ENCODE measurements around the gene GLRA1.

Gene GLRA1

GRCh38 chr5:151947931-151948608, 23.4 kb upstream of the GLRA1 start:
- FAIRE-seq (no peak), DNase-seq (ENCODE audit: insufficient read length, low spot score) (no peak)
- TF ChIP-seq POLR2A (IDR thresholded peaks at IDR 0.05; ENCODE audit: low read depth, low read length): no peak

- DNase-seq (ENCODE audit: insufficient read length, low spot score) (no peak), FAIRE-seq (no peak)
- no peak for TF ChIP-seq POLR2A (IDR thresholded peaks at IDR 0.05; ENCODE audit: low read depth, low read length)
Observed at GRCh38 chr5:151937851-151938250, 13.2 kb upstream of the GLRA1 start.

DNA sequence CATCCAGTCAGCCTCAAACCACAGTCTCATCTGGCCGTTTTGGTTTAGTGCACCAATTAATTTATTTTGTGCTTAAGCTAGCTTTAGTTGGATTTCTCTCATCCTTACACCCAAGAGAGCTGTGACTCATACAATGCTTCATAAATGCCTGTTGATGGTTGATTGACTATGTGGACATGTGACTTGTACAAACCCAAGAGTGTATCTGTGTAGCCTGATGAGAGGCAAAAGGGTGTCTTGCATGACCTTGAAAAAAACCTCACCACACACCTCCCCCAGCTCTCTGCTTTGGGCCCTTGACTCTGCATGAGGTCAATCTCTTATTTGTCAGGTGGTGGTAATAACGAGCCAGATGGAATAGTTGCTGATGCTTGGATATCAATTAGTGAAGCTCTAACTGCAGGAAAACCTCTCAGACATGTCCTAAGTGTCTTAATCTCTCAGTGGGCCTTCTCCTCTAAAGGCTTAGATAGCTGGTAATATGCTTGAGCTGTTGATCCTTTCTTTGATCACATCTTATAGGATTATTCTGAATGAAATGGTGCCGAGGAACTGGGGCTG, 10.6 kb upstream of the GLRA1 start:
- no peak for FAIRE-seq
- TF ChIP-seq POLR2A (IDR thresholded peaks at IDR 0.05; ENCODE audit: low read depth, low read length): no peak
- no peak for DNase-seq (ENCODE audit: insufficient read length, low spot score)

GRCh38 chr5:151931260-151931659, 6.6 kb upstream of the GLRA1 start:
- TF ChIP-seq POLR2A (IDR thresholded peaks at IDR 0.05; ENCODE audit: low read depth, low read length): no peak
- DNase-seq (ENCODE audit: insufficient read length, low spot score): no peak
- FAIRE-seq: no peak

DNA sequence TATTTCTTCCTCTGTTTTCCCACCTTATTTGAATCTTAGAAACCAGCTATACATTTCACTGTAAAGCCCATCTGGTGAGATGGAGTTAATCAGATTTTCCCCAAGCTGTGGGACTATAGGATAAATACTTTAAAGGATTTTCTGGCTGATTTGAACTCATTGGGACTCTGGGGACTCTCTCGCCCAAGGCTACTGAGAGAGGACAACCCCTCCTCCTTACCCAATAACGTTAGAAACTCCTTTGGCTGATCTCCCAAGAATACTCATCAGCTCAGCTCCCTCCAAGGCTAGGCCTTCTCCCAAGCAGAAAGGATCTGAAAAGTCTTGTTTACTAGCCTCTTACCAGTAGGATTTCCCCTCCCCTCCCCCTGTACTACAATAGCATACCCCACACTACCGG, 1.5 kb upstream of the GLRA1 start:
- DNase-seq (ENCODE audit: insufficient read length, low spot score): no peak
- FAIRE-seq: no peak
- no peak for TF ChIP-seq POLR2A (IDR thresholded peaks at IDR 0.05; ENCODE audit: low read depth, low read length)

GRCh38 chr5:151925340-151925739, 689 bp upstream of the GLRA1 start:
- FAIRE-seq (no peak), DNase-seq (ENCODE audit: insufficient read length, low spot score) (no peak)
- TF ChIP-seq POLR2A (IDR thresholded peaks at IDR 0.05; ENCODE audit: low read depth, low read length): no peak

DNA sequence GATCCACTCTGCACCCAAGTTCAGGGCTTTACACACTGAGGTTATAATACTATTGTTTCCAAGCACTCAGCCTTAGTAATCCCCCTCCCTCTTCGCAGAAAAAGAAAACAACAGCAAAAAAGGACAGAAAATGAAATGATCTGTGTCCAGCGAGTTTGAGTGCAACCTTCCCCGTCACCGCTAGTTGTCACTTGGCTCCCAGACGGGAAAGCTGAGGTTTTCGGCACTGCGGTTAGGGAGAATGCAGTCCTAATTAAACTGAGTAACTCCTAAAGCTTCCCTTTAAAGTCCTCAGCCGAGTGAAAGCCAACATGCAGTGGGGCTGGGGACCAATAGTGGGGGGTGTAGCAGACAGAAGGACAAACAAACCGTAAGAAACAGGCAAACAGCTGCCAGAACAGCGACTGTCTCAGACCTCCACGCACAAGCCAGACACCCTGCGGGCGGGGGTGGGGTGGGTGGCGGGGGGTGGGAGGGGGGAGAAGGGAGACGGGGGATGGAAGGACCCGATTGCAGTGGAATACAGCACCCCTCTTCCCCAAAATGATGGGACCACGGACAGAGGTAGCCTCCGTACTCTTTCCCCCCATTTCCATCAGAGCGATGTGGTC, 680 bp downstream of the GLRA1 start:
- FAIRE-seq (no peak), DNase-seq (ENCODE audit: insufficient read length, low spot score) (no peak)
- TF ChIP-seq POLR2A (IDR thresholded peaks at IDR 0.05; ENCODE audit: low read depth, low read length): no peak

- TF ChIP-seq POLR2A (IDR thresholded peaks at IDR 0.05; ENCODE audit: low read depth, low read length): no peak
- DNase-seq (ENCODE audit: insufficient read length, low spot score): no peak
- no peak for FAIRE-seq
Observed at GRCh38 chr5:151921916-151922315, 2.7 kb downstream of the GLRA1 start.

GRCh38 chr5:151917904-151918303, 6.7 kb downstream of the GLRA1 start:
- FAIRE-seq (no peak), DNase-seq (ENCODE audit: insufficient read length, low spot score) (no peak)
- no peak for TF ChIP-seq POLR2A (IDR thresholded peaks at IDR 0.05; ENCODE audit: low read depth, low read length)

DNA sequence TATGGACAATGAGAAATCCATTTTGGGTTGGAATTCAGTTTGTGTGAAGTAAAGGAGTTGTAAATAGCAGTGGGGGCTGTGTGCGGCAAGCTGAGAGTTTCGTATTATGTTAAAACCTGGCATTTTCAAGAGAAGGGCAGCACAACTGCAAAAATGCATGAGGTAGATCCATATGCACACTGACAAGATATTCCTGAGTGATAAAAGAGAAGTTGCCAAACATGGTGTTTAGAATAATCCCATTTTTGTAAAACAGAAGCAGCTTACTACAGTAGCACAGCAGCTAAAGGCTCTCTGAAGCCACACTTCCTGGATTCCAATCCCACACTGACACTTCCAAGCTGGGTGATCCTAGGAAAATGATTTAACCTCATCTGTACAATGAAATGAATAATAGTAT, 11.2 kb downstream of the GLRA1 start:
- FAIRE-seq: no peak
- TF ChIP-seq POLR2A (IDR thresholded peaks at IDR 0.05; ENCODE audit: low read depth, low read length): no peak
- no peak for DNase-seq (ENCODE audit: insufficient read length, low spot score)

DNA sequence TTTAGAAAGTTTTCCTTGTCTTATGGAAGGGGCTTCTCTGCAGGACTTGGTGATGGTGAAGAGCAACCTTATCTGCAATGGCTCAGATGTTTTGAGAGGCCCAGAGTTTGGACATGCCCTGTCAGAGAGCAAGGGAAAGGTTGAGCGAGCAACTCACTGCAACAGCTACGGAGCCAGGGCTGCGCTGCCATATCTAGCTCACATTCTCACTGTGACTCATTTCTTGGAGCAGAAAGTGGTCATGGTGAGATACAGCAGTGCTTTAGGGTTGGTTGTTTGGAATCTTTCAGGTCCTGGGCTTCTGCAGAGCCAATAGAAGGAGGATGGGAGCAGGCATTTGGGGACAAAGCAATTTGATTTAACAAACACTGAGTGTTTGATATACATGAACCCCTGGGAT, 12.3 kb downstream of the GLRA1 start:
- DNase-seq (ENCODE audit: insufficient read length, low spot score) (no peak), FAIRE-seq (no peak)
- TF ChIP-seq POLR2A (IDR thresholded peaks at IDR 0.05; ENCODE audit: low read depth, low read length): no peak

DNA sequence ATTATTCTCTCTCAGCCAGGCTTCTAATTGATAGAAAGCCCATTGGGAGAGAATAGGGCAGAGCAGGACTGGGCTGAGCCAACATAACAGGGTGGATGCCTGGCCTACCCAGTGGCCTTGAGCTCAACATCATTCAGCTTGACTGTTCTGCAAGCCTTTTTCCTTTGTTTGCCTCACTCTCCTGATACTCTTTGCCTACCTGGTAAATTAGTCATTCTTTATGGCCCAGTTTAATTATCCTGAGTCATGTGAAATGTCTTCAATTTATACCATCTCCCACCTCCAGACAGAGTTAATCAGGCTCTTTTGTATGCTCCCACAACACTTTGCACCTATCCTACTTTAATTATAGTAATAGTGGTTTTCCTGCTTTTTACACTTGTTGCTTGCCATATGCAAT, 13.6 kb downstream of the GLRA1 start:
- DNase-seq (ENCODE audit: insufficient read length, low spot score) (no peak), FAIRE-seq (no peak)
- no peak for TF ChIP-seq POLR2A (IDR thresholded peaks at IDR 0.05; ENCODE audit: low read depth, low read length)

GRCh38 chr5:151909628-151910027, 15.0 kb downstream of the GLRA1 start:
- DNase-seq (ENCODE audit: insufficient read length, low spot score): no peak
- FAIRE-seq: no peak
- TF ChIP-seq POLR2A (IDR thresholded peaks at IDR 0.05; ENCODE audit: low read depth, low read length): no peak

- DNase-seq (ENCODE audit: insufficient read length, low spot score) (no peak), FAIRE-seq (no peak)
- TF ChIP-seq POLR2A (IDR thresholded peaks at IDR 0.05; ENCODE audit: low read depth, low read length): no peak
Observed at GRCh38 chr5:151906246-151906645, 18.4 kb downstream of the GLRA1 start.

DNA sequence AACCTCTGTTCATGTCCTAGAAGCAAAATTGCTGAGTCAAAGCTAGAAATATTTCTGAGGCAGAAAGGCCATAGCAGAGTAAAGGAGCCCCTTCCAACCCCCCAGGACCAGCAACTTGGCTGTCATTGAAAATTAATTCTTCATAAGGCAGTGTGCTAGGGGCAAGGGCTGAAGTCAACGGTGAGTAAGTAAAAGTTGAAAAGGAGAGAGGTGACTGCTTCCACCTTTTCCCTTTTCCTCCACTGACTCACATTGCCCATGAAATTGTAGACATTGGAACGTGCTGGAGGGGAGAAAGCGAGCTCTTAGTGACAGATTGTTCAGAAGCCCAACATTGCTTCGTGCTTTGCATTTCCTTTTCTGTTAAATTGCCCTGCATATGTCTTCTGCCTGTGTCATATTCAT, 19.1 kb downstream of the GLRA1 start:
- no peak for DNase-seq (ENCODE audit: insufficient read length, low spot score)
- TF ChIP-seq POLR2A (IDR thresholded peaks at IDR 0.05; ENCODE audit: low read depth, low read length): no peak
- no peak for FAIRE-seq
